DOHH2 (cell line): ENCODE results near the gene PARP14.
"Not testable (repeated sequence)": the region's sequence is repeated elsewhere in the genome, so short reads cannot be mapped to it uniquely, and the experiment has no call there.

Source experiments
- H3F3A ChIP-seq: fragments of 200-600 bp; sonication (generic), shearing (Covaris generic); 2 replicates; pipeline ENCODE4 v1.6.0; 2016; ENCODE audit warnings: antibody characterized with exemption, mild to moderate bottlenecking; ENCODE audit not compliant: control insufficient read depth, insufficient read depth
- H3K27ac ChIP-seq: fragments of 200-600 bp; sonication (generic); 2 replicates; pipeline ENCODE4 v1.5.1; 2014; ENCODE audit warnings: low read depth, mild to moderate bottlenecking, low read length, moderate library complexity
- H3K27me3 ChIP-seq: fragments of 200-600 bp; sonication (generic); 2 replicates; pipeline ENCODE4 v1.6.1; 2014; ENCODE audit warnings: mild to moderate bottlenecking, low read length, mixed read lengths; ENCODE audit not compliant: control insufficient read depth
- H3K36me3 ChIP-seq: fragments of 200-600 bp; sonication (generic); 2 replicates; pipeline ENCODE4 v1.6.1; 2014; ENCODE audit warnings: mild to moderate bottlenecking, low read length, moderate library complexity, mixed read lengths; ENCODE audit not compliant: control insufficient read depth
- H3K4me1 ChIP-seq: fragments of 200-600 bp; sonication (generic); 2 replicates; pipeline ENCODE4 v1.6.1; 2014; ENCODE audit warnings: mild to moderate bottlenecking, low read length, mixed read lengths; ENCODE audit not compliant: control insufficient read depth
- H3K4me2 ChIP-seq: fragments of 200-600 bp; sonication (generic); 2 replicates; pipeline ENCODE4 v1.6.0; 2014; ENCODE audit warnings: mild to moderate bottlenecking, low read length, moderate library complexity
- H3K4me3 ChIP-seq: fragments of 200-600 bp; sonication (generic); 2 replicates; pipeline ENCODE4 v1.5.1; 2014; ENCODE audit warnings: mild to moderate bottlenecking, low read length, mixed read lengths
- H3K79me2 ChIP-seq: fragments of 200-600 bp; sonication (generic); 2 replicates; pipeline ENCODE4 v1.6.1; 2014; ENCODE audit warnings: mild to moderate bottlenecking, low read length, mixed read lengths; ENCODE audit not compliant: control insufficient read depth
- H3K9me2 ChIP-seq: fragments of 200-600 bp; sonication (generic); replicated peaks from 2 replicates; pipeline ENCODE4 v1.6.1; 2014; ENCODE audit warnings: mild to moderate bottlenecking, low read length, mixed read lengths; ENCODE audit not compliant: control insufficient read depth
- H3K9me3 ChIP-seq: fragments of 200-600 bp; sonication (generic); 2 replicates; pipeline ENCODE4 v1.6.1; 2014; ENCODE audit warnings: antibody characterized with exemption, low read length, mixed read lengths; ENCODE audit not compliant: control insufficient read depth, insufficient read depth
- H4K20me1 ChIP-seq: fragments of 200-600 bp; sonication (generic); 2 replicates; pipeline ENCODE4 v1.6.0; 2014; ENCODE audit warnings: low read depth, mild to moderate bottlenecking, antibody characterized with exemption, low read length, moderate library complexity; ENCODE audit not compliant: control insufficient read depth, insufficient read depth
- EZH2phosphoT487 ChIP-seq: fragments of 200-600 bp; sonication (generic); IDR thresholded peaks from 2 replicates; pipeline ENCODE4 v1.6.1; 2017; ENCODE audit warnings: borderline replicate concordance, mild to moderate bottlenecking, antibody characterized with exemption, low read length, moderate library complexity, mixed read lengths
- TF ChIP-seq, protein P1 (sequence below): fragments of 200-600 bp; sonication (generic); IDR thresholded peaks from one replicate; pipeline ENCODE4 v1.5.1; 2014; ENCODE audit warnings: antibody characterized with exemption, mild to moderate bottlenecking, low read depth, low read length; ENCODE audit not compliant: poor library complexity, severe bottlenecking

The PARP14 gene

DNA sequence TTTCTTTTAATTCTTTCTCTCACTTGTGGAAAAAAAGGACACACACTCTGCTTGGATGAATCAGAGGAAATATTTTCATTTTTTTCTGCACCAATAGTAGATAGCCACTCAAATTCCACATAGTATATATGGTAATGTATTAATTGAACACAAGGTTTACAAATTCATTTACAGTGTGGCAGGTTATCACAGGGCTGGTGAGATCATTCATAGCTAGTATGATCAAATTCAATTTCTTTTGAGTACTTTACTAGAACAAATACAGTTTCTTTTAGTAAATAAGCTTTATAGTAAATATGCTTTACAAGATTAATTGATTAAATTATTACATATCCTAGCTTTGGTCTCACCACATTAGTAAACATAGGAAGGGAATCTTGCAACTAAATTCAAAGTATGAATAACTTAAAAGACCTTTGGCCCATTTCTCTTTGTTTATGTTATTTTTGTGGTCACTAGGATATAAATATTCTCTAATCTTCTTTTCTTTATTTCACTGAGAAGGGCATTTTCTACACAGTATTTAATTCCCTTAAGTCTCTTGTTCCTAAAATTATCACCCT is 40.1 kb upstream of the PARP14 start:
- H4K20me1 ChIP-seq = no peaks in the 10 kb centered on the region
- no peak overlapping the region for H3K4me2 ChIP-seq
- H3K4me3 ChIP-seq = no peak overlapping the region
- H3K27me3 ChIP-seq = no peaks in the 10 kb centered on the region
- no peak overlapping the region for H3K27ac ChIP-seq
- no peaks in the 10 kb centered on the region for H3K9me3 ChIP-seq
- H3K4me1 ChIP-seq = no peaks in the 10 kb centered on the region
- no peaks in the 10 kb centered on the region for H3K9me2 ChIP-seq
- no peaks in the 10 kb centered on the region for H3F3A ChIP-seq
- no peaks in the 10 kb centered on the region for H3K36me3 ChIP-seq
- TF ChIP-seq, protein P1, sequence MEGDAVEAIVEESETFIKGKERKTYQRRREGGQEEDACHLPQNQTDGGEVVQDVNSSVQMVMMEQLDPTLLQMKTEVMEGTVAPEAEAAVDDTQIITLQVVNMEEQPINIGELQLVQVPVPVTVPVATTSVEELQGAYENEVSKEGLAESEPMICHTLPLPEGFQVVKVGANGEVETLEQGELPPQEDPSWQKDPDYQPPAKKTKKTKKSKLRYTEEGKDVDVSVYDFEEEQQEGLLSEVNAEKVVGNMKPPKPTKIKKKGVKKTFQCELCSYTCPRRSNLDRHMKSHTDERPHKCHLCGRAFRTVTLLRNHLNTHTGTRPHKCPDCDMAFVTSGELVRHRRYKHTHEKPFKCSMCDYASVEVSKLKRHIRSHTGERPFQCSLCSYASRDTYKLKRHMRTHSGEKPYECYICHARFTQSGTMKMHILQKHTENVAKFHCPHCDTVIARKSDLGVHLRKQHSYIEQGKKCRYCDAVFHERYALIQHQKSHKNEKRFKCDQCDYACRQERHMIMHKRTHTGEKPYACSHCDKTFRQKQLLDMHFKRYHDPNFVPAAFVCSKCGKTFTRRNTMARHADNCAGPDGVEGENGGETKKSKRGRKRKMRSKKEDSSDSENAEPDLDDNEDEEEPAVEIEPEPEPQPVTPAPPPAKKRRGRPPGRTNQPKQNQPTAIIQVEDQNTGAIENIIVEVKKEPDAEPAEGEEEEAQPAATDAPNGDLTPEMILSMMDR = no peak
- TF ChIP-seq EZH2phosphoT487 = no peak
- H3K79me2 ChIP-seq = no peaks in the 10 kb centered on the region

DNA sequence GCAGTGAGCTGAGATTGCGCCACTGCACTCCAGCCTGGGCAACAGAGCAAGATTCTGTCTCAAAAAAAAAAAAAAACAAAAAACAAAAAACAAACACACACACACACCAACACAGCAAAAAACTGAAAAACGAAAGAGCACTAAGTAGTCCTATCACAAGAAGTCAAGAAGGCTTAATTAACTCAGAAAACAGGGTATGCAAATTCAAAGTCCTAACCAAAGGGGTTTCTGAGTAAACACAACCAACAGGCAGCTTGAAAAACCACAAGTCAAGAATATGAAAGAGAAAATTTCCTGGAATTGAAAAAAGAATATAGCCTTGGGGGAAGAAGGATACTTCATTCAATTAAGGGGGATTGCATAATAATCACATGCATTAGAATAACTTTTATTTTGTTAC is 37.7 kb upstream of the PARP14 start:
- H3K27ac ChIP-seq = no peak overlapping the region
- no peak overlapping the region for H3K4me3 ChIP-seq
- H4K20me1 ChIP-seq = no peaks in the 10 kb centered on the region
- H3K9me3 ChIP-seq = no peaks in the 10 kb centered on the region
- no peak overlapping the region for H3K4me2 ChIP-seq
- H3K36me3 ChIP-seq = no peaks in the 10 kb centered on the region
- no peaks in the 10 kb centered on the region for H3K4me1 ChIP-seq
- H3K79me2 ChIP-seq = no peaks in the 10 kb centered on the region
- H3K9me2 ChIP-seq = no peaks in the 10 kb centered on the region
- H3K27me3 ChIP-seq = peaks cover 5% of the 10 kb centered on the region; the same call in 1 of the 2 replicates
- no peak for TF ChIP-seq EZH2phosphoT487
- TF ChIP-seq, protein P1 = no peak
- H3F3A ChIP-seq = no peaks in the 10 kb centered on the region

DNA sequence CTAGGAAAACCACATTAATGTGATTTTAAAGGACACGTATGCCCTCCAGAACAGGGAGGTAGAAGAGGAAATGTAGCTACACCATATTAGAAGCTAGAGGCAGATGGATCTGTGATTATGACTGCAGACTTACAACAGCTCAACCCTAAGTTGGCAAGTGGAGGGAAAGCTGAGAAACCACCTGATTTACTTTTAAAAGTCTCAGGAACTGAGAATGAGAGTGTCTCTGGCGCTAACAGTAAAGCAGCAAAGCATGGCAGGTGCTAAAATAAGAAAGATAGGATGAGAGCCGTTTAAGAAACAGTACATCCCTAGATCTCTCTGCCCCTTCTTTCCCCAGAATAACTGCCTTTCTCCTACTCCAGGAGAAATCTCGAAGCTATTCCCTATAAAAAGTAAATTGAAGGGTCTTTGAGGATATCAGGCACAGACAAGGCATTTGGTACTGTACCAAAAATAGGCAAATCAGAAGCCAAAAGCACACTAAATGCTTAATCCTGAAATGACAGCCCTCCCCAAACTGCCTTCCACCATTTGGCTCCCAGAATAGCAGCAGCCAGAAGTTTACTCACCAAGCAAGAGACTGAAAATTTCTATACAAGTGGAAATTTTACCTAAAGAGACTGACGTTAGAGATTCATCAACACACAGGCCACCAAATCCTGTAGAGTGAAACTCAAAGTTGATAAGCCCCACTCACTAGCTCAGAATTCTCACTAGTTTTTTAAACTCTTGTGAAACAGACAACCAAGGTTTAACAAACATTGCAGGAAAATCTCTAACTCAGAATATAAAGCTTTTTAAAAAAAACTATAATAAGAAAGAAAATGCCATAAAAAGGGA is 34.3 kb upstream of the PARP14 start:
- Histone ChIP-seq H3K27me3 (peaks cover 5% of the 10 kb centered on the region; the same call in 1 of the 2 replicates), H4K20me1 (no peaks in the 10 kb centered on the region), H3K9me3 (no peaks in the 10 kb centered on the region), H3K4me3 (no peak overlapping the region), H3K4me1 (no peaks in the 10 kb centered on the region), H3K36me3 (no peaks in the 10 kb centered on the region), H3K27ac (no peak overlapping the region), H3F3A (no peaks in the 10 kb centered on the region), H3K79me2 (no peaks in the 10 kb centered on the region), H3K9me2 (no peaks in the 10 kb centered on the region), H3K4me2 (no peak overlapping the region)
- no peak for TF ChIP-seq EZH2phosphoT487
- TF ChIP-seq, protein P1 = no peak

DNA sequence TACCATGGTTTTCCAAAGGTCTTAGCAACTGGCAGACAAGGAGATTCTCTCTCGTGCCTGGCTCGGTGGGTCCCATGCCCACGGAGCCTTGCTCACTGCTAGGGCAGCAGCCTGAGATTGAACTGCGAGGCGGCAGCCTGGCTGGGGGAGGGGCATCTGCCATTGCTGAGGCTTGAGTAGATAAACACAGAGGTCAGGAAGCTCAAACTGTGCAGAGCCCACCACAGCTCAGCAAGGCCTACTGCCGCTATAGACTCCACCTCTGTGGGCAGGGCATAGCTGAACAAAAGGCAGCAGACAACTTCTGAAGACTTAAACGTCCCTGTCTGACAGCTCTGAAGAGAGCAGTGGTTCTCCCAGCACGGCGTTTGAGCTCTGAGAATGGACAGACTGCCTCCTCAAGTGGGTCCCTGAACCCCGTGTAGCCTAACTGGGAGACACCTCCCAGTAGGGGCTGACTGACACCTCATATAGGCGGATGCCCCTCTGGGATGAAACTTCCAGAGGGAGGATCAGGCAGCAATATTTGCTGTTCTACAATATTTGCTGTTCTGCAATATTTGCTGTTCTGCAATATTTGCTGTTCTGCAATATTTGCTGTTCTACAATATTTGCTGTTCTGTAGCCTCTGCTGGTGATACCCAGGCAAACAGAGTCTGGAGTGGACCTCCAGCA is 29.3 kb upstream of the PARP14 start:
- H3K4me1 ChIP-seq, H3K9me2 ChIP-seq, H3K9me3 ChIP-seq, H3K36me3 ChIP-seq, H3K27me3 ChIP-seq, H3F3A ChIP-seq, H3K79me2 ChIP-seq, H3K27ac ChIP-seq, H3K4me2 ChIP-seq, H4K20me1 ChIP-seq, H3K4me3 ChIP-seq: not testable (repeated sequence)

DNA sequence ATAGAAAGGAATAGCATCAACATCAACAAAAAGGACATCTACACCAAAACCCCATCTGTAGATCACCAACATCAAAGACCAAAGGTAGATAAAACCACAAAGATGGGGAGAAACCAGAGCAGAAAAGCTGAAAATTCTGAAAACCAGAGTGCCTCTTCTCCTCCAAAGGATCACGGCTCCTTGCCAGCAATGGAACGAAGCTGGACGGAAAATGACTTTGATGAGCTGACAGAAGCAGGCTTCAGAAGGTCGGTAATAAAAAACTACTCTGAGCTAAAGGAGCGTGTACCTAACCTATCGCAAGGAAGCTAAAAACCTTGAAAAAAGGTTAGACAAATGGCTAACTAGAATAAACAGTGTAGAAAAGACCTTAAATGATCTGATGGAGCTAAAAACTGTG is 28.7 kb upstream of the PARP14 start:
- H3K9me2 ChIP-seq, H3K27ac ChIP-seq, H3K4me2 ChIP-seq, H3K9me3 ChIP-seq, H3K27me3 ChIP-seq, H3K4me3 ChIP-seq, H3K79me2 ChIP-seq, H4K20me1 ChIP-seq, H3F3A ChIP-seq, H3K36me3 ChIP-seq, H3K4me1 ChIP-seq: not testable (repeated sequence)
